OCI-LY7 (cell line): Measurements from ENCODE around the gene KLHL22. TPM values are rescaled to one million over a fixed set of nuclear protein-coding genes. Genes with fewer than 3 reads are reported as not detected.

Experiments used
- BruUV-seq: library from RNA; stranded (reverse); fragments of 400-500 nt; replicated peaks from 2 replicates; lab custom pipeline; 2021; lab: Mats Ljungman, UMichigan
- CTCF ChIA-PET: fragments of 300-600 bp; sonication (Branson Sonifier 250); formaldehyde crosslinking; loops from one replicate; lab custom pipeline; 2022; ENCODE audit warnings: antibody characterized with exemption; ENCODE audit not compliant: unreplicated experiment; lab: Charles Lee
- POLR2A ChIA-PET: fragments of 300-600 bp; sonication (Branson Sonifier 250); formaldehyde crosslinking; loops from one replicate; lab custom pipeline; 2022; ENCODE audit warnings: antibody characterized with exemption; lab: Charles Lee
- DNase-seq: peaks from one replicate; pipeline ENCODE4 v3.0.0-alpha.2; 2015; ENCODE audit warnings: low spot score
- H2AFZ ChIP-seq: fragments of 200-600 bp; sonication (generic), shearing (Covaris generic); 2 replicates; pipeline ENCODE4 v1.6.1; 2014; ENCODE audit warnings: mild to moderate bottlenecking, antibody characterized with exemption, low read length, moderate library complexity
- H3K27ac ChIP-seq: fragments of 200-600 bp; sonication (generic); 2 replicates; pipeline ENCODE4 v1.5.1; 2014; ENCODE audit warnings: mixed run types, low read depth, mild to moderate bottlenecking, moderate library complexity, low read length, inconsistent platforms; ENCODE audit not compliant: poor library complexity, severe bottlenecking
- H3K36me3 ChIP-seq: fragments of 200-600 bp; sonication (generic); 2 replicates; pipeline ENCODE4 v1.6.1; 2014; ENCODE audit warnings: mild to moderate bottlenecking, antibody characterized with exemption, low read length, moderate library complexity, mixed read lengths; ENCODE audit not compliant: insufficient read depth
- H3K4me1 ChIP-seq: fragments of 200-600 bp; sonication (generic); 2 replicates; pipeline ENCODE4 v1.5.1; 2014; ENCODE audit warnings: mild to moderate bottlenecking, low read length; ENCODE audit not compliant: insufficient read depth, poor library complexity, severe bottlenecking
- H3K4me2 ChIP-seq: fragments of 200-600 bp; sonication (generic); 2 replicates; pipeline ENCODE4 v1.6.1; 2014; ENCODE audit warnings: mild to moderate bottlenecking, low read length
- H3K4me3 ChIP-seq: fragments of 200-600 bp; sonication (generic); 2 replicates; pipeline ENCODE4 v1.5.1; 2014; ENCODE audit warnings: mild to moderate bottlenecking, low read depth, low read length; ENCODE audit not compliant: poor library complexity, severe bottlenecking
- H3K79me2 ChIP-seq: fragments of 200-600 bp; sonication (generic); 2 replicates; pipeline ENCODE4 v1.6.1; 2016; ENCODE audit warnings: low read depth, mild to moderate bottlenecking, low read length, moderate library complexity, mixed read lengths; ENCODE audit not compliant: insufficient read depth
- H3K9me2 ChIP-seq: fragments of 200-600 bp; sonication (generic); 2 replicates; pipeline ENCODE4 v1.6.1; 2016; ENCODE audit warnings: mild to moderate bottlenecking, low read length, mixed read lengths; ENCODE audit not compliant: insufficient read depth
- H3K9me3 ChIP-seq: fragments of 200-600 bp; sonication (generic); 2 replicates; pipeline ENCODE4 v1.6.1; 2014; ENCODE audit warnings: mild to moderate bottlenecking, mixed run types, low read length, mixed read lengths
- H4K20me1 ChIP-seq: fragments of 200-600 bp; sonication (generic); 2 replicates; pipeline ENCODE4 v1.6.1; 2014; ENCODE audit warnings: mild to moderate bottlenecking, antibody characterized with exemption, low read length, moderate library complexity, mixed read lengths; ENCODE audit not compliant: insufficient read depth
- CTCF ChIP-seq: fragments of 200-600 bp; sonication (generic); conservative IDR thresholded peaks from 2 replicates; pipeline ENCODE4 v1.5.1; 2014; ENCODE audit warnings: mild to moderate bottlenecking, antibody characterized with exemption, low read length, moderate library complexity, mixed read lengths
- EZH2phosphoT487 ChIP-seq: fragments of 200-600 bp; sonication (generic); IDR thresholded peaks from 2 replicates; pipeline ENCODE4 v1.6.1; 2018; ENCODE audit warnings: low read depth, borderline replicate concordance, mild to moderate bottlenecking, mixed run types, antibody characterized with exemption, low read length, moderate library complexity, mixed read lengths
- intact Hi-C: fragments of 100-400 bp; cut with micrococcal nuclease; formaldehyde crosslinking; loops from one replicate; pipeline ENCODE4 v1.10.0; 2022; ENCODE audit not compliant: unreplicated experiment
- total RNA-seq, 2 experiments: library from RNA; depleted of rRNA in 1 of 2; stranded (reverse); fragments of >200 nt in 1 of 2; shearing (Covaris generic) in 1 of 2; gene quantifications; 2 replicates each; pipeline ENCODE4 v1.2.3, GENCODE V29; 2014 to 2022

The KLHL22 gene
- total RNA-seq, 2 experiments from 2014 or later, result 14.8 to 38.1 TPM

- DNase-seq, result no peak
- no peak overlapping the region for H3K27ac ChIP-seq
- H3K9me3 ChIP-seq, result no peaks in the 10 kb centered on the region
- H2AFZ ChIP-seq, result no peak overlapping the region
- BruUV-seq, result no TSS peak
- H3K36me3 ChIP-seq, result no peaks in the 10 kb centered on the region
- POLR2A ChIA-PET, result interaction anchor here (0.6 kb wide), 1 partner anchor 216 kb away, joined by 3 read pairs; no protein-coding TSS in a partner anchor
- H4K20me1 ChIP-seq, result no peaks in the 10 kb centered on the region
- no peak for TF ChIP-seq CTCF
- no peak for TF ChIP-seq EZH2phosphoT487
- H3K4me3 ChIP-seq, result no peak overlapping the region
- H3K9me2 ChIP-seq, result no peaks in the 10 kb centered on the region
- intact Hi-C loops, result no loop called here
- H3K4me2 ChIP-seq, result no peak overlapping the region
- H3K79me2 ChIP-seq, result no peaks in the 10 kb centered on the region
- peaks cover 4% of the 10 kb centered on the region for H3K4me1 ChIP-seq
- CTCF ChIA-PET, result interaction anchor here (0.7 kb wide), 1 partner anchor 30 kb away, joined by 3 read pairs; no protein-coding TSS in a partner anchor
Measured at GRCh38 chr22:20427104-20427944, 68.3 kb downstream of the KLHL22 start.

DNA sequence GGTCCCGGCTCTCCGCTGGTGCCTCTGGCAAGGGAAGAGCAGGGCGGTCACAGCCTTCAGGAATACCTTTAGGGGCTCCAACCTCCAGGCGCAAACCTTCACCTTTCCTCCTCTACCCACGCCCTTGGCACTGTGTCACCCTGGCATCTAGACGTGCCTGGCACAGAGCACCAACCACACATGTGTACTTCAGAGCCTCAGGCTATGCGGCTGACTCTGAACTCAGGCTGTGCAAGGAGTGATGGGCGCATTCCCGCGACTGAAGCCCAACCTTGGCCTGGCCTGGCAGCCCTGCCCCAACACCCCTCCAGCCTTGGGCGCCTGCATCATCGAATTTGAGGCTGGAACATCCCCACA is 69.4 kb downstream of the KLHL22 start:
- no peaks in the 10 kb centered on the region for H3K79me2 ChIP-seq
- H3K4me3 ChIP-seq, result no peak overlapping the region
- BruUV-seq, result no TSS peak
- intact Hi-C loops, result no loop called here
- POLR2A ChIA-PET, result no interaction called here
- H3K36me3 ChIP-seq, result no peaks in the 10 kb centered on the region
- no peak for DNase-seq
- H3K9me3 ChIP-seq, result no peaks in the 10 kb centered on the region
- H3K9me2 ChIP-seq, result no peaks in the 10 kb centered on the region
- no peak overlapping the region for H3K4me2 ChIP-seq
- TF ChIP-seq EZH2phosphoT487 (no peak), CTCF (no peak)
- peaks cover 4% of the 10 kb centered on the region for H3K4me1 ChIP-seq
- H2AFZ ChIP-seq, result no peak overlapping the region
- no peaks in the 10 kb centered on the region for H4K20me1 ChIP-seq
- CTCF ChIA-PET, result no interaction called here
- H3K27ac ChIP-seq, result no peak overlapping the region
